ENCODE data around the gene IRAK1. TPM values are rescaled to one million over a fixed set of nuclear protein-coding genes. Genes with fewer than 3 reads are reported as not detected.

Gene IRAK1
- total RNA-seq, 1 experiment from 2014 or later, result 92.3 TPM

- TF ChIP-seq ZBTB33 (IDR thresholded peaks at IDR 0.05; ENCODE audit: extremely low read depth, insufficient replicate concordance, low read length) (no peak), YY1 (IDR thresholded peaks at IDR 0.05; ENCODE audit: extremely low read depth, insufficient replicate concordance, low read depth, low read length) (no peak), REST (IDR thresholded peaks at IDR 0.05; ENCODE audit: low read depth) (no peak)
These were observed 48.9 kb upstream of the IRAK1 start (continued) for GRCh38 chrX:154068560-154068959.

- Histone ChIP-seq H3K4me1 (ENCODE audit: control insufficient read depth in 1 of 2, insufficient read depth in 2 of 2, low read length in 2 of 2) (no peaks in the 10 kb centered on the region), H4K20me1 (ENCODE audit: insufficient read depth) (no peaks in the 10 kb centered on the region), H3K4me3 (replicated peaks in 1 of 2; ENCODE audit: low read depth in 1 of 2, low read length in 2 of 2) (no peak overlapping the region), H3K9me3 (ENCODE audit: control insufficient read depth in 1 of 2, insufficient read depth in 1 of 2, low read depth in 1 of 2, low read length in 2 of 2) (no peaks in the 10 kb centered on the region), H3K79me2 (ENCODE audit: insufficient read depth, low read length) (peaks cover 64% of the 10 kb centered on the region), H3K27me3 (ENCODE audit: insufficient read depth, low read length) (no peaks in the 10 kb centered on the region), H3K9me2 (ENCODE audit: insufficient read depth) (no peaks in the 10 kb centered on the region), H2AFZ (ENCODE audit: low read depth, low read length, poor library complexity, severe bottlenecking) (no peak overlapping the region), H3K4me2 (ENCODE audit: low read length) (no peak overlapping the region), H3K9ac (ENCODE audit: low read length) (no peak overlapping the region), H3K36me3 (ENCODE audit: control insufficient read depth in 1 of 2, insufficient read depth in 2 of 2, low read length in 2 of 2) (no peaks in the 10 kb centered on the region), H3K27ac (ENCODE audit: low read depth, low read length) (no peak overlapping the region)
- no peak for DNase-seq (ENCODE audit: low read depth, low spot score)
- intact Hi-C loops (cut with micrococcal nuclease), result no loop called here
- ATAC-seq, result no peak
- ChIA-PET RAD21 (ENCODE audit: low non-redundant PET in 1 of 2, low total read pairs in 2 of 2, uncharacterized antibody in 2 of 2, unreplicated experiment in 2 of 2) (no interaction called here), POLR2A (no interaction called here), CTCF (no interaction called here)
- no TSS peak for BruUV-seq (replicated peaks)
- TF ChIP-seq ZFX (IDR thresholded peaks at IDR 0.05), result no peak
These were observed 45.1 kb upstream of the IRAK1 start for GRCh38 chrX:154064637-154065435.
